NCI-H2227 treated with DMSO at 0.1 percent for 48 hours (cell line): ENCODE data around the gene METTL5.
"Not testable (repeated sequence)": the region's sequence is repeated elsewhere in the genome, so short reads cannot be mapped to it uniquely, and the experiment has no call there.

Experiments used
- DNase-seq: peaks from one replicate; lab custom pipeline; 2025; lab: John Stamatoyannopoulos, UW

METTL5 gene

DNA sequence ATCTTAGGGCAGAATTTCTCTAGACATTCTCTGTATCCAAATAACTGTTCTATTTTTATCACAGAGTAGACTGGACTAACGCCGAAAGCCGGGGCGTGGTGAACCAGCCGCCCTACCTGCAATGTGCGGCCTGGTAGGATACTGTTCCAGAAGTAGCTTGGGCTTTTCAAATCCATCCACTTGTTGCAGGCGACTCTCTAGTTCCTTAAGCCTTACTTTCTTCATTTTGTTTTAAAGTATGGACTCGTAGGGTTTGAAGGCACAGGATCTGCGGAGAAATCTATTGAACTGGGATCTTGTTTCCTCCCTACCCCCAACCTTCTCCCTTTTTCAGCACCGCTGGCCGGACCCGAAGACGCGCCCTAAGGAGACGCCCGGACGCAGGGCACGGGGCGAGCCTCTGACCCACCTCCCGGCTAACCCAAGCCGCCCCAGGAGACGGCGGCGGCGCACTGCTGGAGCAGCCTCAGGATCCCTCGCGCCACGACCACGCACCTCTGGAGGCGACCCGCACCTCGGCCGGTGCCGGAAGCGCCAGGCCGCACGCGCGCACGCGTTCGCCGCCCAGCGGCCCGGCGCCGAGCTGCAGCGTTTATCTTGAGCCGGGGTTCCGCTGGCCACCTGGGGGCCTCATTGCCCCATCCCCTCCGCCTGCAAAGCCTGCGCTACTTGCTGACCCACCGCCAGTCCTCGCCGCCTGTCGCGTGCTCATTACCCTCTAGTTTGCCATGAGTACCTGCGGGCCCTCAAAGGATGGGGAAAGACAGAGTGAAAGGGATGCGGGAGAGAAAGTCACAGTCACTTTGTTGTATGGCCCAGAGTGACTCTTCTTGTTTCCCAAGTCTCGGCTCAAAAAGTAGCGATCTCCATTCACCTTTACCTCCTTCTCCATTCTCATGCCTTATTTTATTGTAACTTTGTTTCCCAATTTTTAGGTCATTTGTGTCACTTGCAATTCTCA is at the start of gene METTL5:
METTL5 (minus strand) TSS at position 533 of the 961 bp plus-strand sequence; CDS start at position 225, 308 bp downstream.
- peak; percentile 95 for DNase-seq

GRCh38 chr2:169871994-169872393 is 47.3 kb upstream of the METTL5 start:
- DNase-seq, result no peak

DNA sequence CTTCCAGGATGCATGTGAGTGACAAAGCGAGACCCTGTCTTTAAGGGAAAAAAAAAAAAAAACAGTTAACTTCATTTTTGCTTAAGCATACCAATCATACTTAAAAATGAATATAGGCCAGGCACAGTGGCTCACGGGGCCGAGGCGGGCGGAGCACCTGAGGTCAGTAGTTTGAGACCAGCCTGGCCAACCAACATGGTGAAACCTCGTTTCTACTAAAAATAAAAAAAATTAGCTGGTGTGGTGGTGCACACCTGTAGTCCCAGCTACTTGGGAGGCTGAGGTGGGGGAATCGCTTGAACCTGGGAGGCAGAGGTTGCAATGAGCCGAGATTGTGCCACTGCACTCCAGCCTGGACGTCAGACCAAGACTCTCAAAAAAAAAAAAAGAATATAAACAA is 46.7 kb upstream of the METTL5 start:
- not testable (repeated sequence) for DNase-seq

DNA sequence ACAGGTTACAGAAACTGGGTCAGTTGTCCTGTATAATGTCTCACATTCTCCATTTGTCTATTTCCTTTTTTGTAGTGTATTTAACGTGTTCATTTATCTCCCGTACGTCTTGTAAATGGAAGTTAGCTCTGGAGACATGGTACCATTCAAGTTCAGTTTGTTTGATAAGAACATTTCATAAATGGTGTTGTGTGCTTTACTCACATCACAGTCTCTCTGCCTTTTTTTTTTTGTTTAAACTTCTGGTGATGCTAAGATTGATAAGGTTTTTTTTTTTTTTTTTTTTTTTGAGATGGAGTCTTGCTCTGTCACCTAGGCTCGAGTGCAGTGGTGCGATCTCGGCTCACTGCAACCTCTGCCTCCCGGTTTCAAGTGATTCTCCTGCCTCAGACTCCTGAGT is 44.2 kb upstream of the METTL5 start:
- no peak for DNase-seq

- DNase-seq, result no peak
Observed at GRCh38 chr2:169867579-169867978, 42.9 kb upstream of the METTL5 start.

- not testable (repeated sequence) for DNase-seq
Observed at GRCh38 chr2:169866230-169866629, 41.5 kb upstream of the METTL5 start.

DNA sequence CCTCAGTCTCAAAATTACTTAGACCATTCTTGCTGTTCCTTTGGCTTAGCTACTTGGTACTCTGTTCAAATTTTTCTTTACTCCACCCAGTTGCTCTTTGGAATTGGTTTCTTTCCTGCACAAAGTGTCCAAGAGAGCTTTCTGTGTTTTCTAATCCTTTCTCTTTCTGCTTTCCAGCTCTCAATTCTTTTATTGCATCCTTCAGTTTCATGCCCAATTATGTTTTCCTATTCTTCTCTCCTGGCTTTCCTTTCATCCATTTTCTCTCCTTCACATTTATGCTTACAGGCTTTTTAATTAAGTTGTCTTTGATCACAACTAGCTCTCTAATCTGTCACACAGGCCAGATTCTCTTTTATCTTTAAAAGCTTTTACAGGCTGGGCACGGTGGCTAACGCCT is 40.8 kb upstream of the METTL5 start:
- DNase-seq, result no peak

DNA sequence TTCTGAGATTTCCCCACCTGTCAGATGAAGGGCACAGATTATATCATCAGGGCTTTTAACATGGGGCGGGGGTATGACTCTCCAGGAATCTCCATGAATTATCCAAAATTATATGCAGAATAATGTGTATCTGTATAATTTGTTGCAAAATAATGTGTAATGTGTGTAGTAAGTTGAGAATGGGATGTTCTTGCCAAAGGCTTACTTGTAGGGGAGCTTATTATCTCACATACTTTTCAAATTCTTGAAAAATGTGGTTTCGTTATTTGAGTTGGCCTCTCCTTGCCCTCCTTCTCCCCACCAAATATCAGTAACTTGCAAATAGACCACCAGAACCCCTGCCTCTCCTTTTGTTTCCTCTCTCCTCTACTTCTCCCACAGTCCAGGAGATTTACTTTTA is 38.1 kb upstream of the METTL5 start:
- DNase-seq, result no peak

- no peak for DNase-seq
Observed at GRCh38 chr2:169860149-169860548, 35.4 kb upstream of the METTL5 start.

DNA sequence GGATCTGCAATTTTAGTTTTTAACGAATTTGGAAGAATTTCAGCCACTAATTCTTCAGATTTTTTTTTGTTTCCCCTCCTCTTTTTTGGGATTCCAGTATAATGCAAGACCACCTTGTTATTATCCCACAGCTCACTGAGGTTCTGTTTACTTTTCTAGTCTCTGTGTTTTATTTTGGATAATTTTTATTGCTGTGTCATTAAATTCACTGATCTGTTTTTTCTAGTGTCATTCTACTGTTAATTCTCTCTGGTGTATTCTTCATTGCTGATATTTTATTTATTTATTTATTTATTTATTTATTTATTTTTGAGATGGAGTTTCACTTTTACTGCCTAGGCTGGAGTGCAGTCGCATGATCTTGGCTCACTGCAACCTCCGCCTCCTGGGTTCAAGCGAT is 34.7 kb upstream of the METTL5 start:
- no peak for DNase-seq

GRCh38 chr2:169855281-169856258 is 30.9 kb upstream of the METTL5 start:
- DNase-seq, result not testable (repeated sequence)

- DNase-seq, result no peak
Observed at GRCh38 chr2:169853041-169853668, 28.4 kb upstream of the METTL5 start.

DNA sequence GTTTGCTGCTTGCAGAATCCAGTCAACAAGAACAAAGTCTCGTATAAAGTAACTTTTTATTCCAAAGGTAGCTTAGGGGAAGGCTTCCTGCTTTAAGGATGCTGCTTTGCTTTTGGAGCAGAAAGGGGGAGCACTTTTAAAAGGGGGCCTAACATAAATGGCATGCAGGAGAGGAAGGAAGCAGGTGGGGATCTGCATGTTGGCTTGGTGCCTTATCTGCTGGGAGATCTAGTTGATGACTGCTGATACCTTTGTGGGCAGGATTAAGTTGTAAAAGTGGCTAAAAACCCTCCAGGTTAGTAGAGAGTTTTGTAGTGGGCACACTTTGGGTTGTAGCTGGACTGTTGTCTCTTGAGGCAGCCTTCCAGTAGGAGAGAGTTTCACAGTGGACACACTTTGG is 25.0 kb upstream of the METTL5 start:
- no peak for DNase-seq

GRCh38 chr2:169848959-169849693 is 24.4 kb upstream of the METTL5 start:
- DNase-seq, result not testable (repeated sequence)

DNA sequence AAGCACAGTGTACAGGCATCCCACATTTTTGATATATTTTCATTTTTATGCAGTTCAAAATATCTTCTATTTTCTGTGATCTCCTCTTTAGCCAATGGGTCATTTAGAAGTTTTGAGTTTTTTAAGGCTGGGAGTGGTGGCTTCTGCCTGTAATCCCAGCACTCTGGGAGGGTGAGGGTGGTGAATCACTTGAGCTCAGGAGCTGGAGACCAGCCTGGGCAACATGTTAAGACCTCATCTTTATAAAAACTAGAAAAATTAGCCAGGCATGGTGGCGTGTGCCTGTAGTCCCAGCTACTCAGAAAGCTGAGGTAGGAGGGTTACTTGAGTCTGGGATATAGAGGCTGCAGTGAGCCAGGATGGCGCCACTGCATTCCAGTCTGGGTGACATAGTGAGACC is 20.3 kb upstream of the METTL5 start:
- no peak for DNase-seq

GRCh38 chr2:169841625-169842024 is 16.9 kb upstream of the METTL5 start:
- DNase-seq, result not testable (repeated sequence)

DNA sequence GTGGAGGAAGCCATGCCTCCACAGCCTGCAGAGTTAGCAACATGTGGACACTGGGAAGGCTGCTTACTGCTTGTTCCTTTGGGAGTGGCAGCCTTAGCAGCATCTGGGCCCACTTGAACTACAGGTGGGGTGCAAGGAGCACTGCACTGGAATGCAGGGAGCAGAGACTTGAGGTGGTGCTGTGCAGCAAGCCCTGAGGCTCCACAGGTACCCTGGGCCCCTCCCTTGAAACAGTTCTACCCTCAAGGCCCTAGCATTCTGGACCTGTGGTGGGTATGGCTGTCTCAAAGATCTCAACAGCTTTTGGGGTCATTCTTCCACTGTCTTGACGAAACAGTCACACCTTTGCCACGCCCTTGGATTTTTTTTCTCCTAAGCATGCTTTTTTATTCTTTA is 16.0 kb upstream of the METTL5 start:
- no peak for DNase-seq

DNA sequence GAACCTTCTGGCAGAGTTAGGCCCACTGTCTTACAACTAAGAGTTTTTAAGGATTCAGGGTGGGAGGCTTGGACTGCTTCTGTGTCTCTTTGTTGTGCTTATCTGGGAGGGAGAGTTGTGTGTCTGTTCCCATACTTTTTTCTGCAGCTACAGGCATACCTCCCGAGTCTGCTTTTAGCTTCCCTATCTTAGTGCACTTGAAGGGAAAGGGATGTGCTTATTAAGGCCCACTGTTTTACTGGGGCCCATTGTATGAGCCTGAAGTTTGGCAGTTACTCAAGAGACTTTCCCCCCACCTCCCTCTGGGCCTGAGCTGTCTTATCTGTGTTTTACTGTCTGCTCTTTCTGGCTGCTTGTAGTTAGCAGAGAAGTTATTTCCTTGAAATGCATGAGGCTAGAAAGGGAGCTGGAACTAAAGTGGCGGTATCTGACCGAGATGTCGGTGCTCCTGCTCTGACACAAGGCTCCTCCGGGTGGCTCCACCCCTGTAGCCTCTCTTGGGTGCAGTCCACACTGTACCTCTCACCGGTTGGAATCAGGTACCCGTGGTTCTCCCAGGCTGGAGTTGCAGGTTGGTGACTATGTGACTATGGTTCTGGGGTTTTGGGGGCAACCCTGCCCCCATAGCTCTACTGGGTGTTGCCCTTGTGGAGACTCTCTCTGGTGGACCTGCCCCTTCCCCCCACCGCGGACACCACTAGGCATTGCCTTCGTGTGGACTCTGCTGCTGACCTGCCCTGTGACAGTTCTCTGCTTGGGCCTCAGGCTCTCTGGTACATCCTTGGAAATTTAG is 15.4 kb upstream of the METTL5 start:
- no peak for DNase-seq

DNA sequence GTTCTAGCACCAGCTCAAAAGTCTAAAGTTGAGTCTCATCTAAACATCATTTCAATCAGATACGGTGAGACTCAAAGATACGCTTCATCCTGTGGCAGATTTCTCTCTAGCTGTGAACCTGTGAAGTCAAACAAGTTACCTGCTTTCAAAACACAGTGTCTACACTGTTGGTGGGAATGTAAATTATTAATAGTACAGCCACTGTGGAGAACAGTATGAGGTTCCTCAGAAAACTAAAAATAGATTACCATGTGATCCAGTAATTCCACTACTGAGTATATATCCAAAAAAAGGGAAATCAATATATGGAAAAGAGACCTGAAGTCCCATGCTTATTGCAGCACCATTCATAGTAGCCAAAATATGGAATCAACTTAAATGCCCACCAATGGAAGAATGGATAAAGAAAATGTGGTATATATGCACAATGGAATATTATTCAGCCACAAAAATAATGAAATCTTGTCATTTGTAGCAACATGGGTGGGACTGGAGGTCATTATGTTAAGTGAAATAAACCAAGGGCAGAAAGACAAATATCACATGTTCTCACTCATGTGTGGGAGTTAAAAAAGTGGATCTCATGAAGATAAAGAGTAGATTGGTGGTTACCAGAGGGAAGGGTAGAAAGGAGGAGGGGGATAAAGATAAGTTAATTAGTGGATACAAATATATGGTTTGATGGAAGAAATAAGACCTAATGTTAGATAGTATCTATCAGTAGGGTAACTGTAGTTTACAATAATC is 14.2 kb upstream of the METTL5 start:
- no peak for DNase-seq

DNA sequence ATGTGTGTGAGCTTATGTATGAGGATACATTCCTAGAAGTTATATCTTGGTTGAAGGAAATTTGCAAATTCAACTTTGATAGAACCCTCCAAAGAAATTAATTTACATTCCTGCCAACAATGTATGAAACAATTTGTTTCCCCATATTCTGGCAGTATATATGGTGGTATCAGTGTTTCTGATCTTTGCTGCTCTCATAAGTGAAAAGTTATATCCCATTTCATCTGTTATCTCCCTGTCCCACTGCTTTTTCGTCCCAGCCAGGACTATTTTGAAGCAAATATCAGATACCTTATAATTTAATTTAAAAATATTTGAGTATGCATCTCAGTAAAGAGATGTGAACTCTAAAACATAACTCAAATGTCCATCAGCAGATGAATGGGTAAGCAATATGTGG is 9.7 kb upstream of the METTL5 start:
- DNase-seq, result no peak
